Naive thymus-derived CD4-positive, alpha-beta T cell (primary cell): ENCODE data around the gene CAMK1D. TPM values are rescaled to one million over a fixed set of nuclear protein-coding genes. Genes with fewer than 3 reads are reported as not detected.

Experiments
- ATAC-seq: fragments of 150-1000 bp; cut with Tn5 transposase; 2 replicates; pipeline ENCODE4 v1.10.0; 2021; ENCODE audit warnings: mild to moderate bottlenecking, moderate library complexity
- CTCF ChIA-PET: fragments of 350-600 bp; sonication (Branson Sonifier 250); formaldehyde crosslinking; loops from one replicate; lab custom pipeline; 2021; ENCODE audit warnings: antibody characterized with exemption; lab: Charles Lee
- POLR2A ChIA-PET: fragments of 350-600 bp; sonication (Branson Sonifier 250); formaldehyde crosslinking; loops from one replicate; lab custom pipeline; 2021; ENCODE audit warnings: antibody characterized with exemption, inconsistent platforms; lab: Charles Lee
- DNase-seq, 9 donors: peaks; one replicate each; pipeline versions ENCODE4 v3.0.0 to v3.0.0-alpha.2; 2020 to 2022; ENCODE audit warnings: mixed read lengths in 1 of 9
- H3K27ac ChIP-seq: one replicate; pipeline ENCODE4 v1.7.0; 2013; ENCODE audit warnings: mild to moderate bottlenecking, low read depth, low read length, moderate library complexity
- H3K27me3 ChIP-seq, 2 donors: one replicate each; pipeline ENCODE4 v1.7.0; 2013; ENCODE audit warnings: low read length in 2 of 2, mild to moderate bottlenecking in 2 of 2, moderate library complexity in 2 of 2; ENCODE audit not compliant: control insufficient read depth in 2 of 2, insufficient read depth in 2 of 2
- H3K36me3 ChIP-seq, 3 experiments: 1 replicate in 2 of 3; 2 replicates in 1 of 3; pipeline ENCODE4 v1.7.0; 2013; ENCODE audit warnings: low read length in 3 of 3, mild to moderate bottlenecking in 3 of 3, moderate library complexity in 1 of 3; ENCODE audit not compliant: insufficient read depth in 3 of 3, control insufficient read depth in 2 of 3
- H3K4me1 ChIP-seq, 2 donors: one replicate each; pipeline ENCODE4 v1.7.0; 2013; ENCODE audit warnings: low read length in 2 of 2, mild to moderate bottlenecking in 2 of 2, moderate library complexity in 1 of 2; ENCODE audit not compliant: control insufficient read depth in 2 of 2, insufficient read depth in 2 of 2
- H3K4me3 ChIP-seq: 2 replicates; pipeline ENCODE4 v1.7.0; 2013; ENCODE audit warnings: mild to moderate bottlenecking, low read length
- H3K9me3 ChIP-seq, 3 experiments: 1 replicate in 2 of 3; 2 replicates in 1 of 3; pipeline ENCODE4 v1.7.0; 2013; ENCODE audit warnings: low read length in 3 of 3; ENCODE audit not compliant: control insufficient read depth in 2 of 3
- H3K27ac Mint-ChIP-seq, 9 donors: one replicate each; pipeline ENCODE4 v1.8.0; 2020 to 2022; ENCODE audit warnings: mixed read lengths in 9 of 9, mild to moderate bottlenecking in 8 of 9, moderate library complexity in 5 of 9, inconsistent platforms in 2 of 9
- H3K27me3 Mint-ChIP-seq, 5 donors: one replicate each; pipeline ENCODE4 v1.8.0; 2021 to 2022; ENCODE audit warnings: mixed read lengths in 5 of 5, mild to moderate bottlenecking in 1 of 5
- H3K36me3 Mint-ChIP-seq, 5 donors: one replicate each; pipeline ENCODE4 v1.8.0; 2020 to 2022; ENCODE audit warnings: mixed read lengths in 5 of 5, mild to moderate bottlenecking in 3 of 5, inconsistent platforms in 1 of 5
- H3K4me1 Mint-ChIP-seq, 7 donors: one replicate each; pipeline ENCODE4 v1.8.0; 2020 to 2022; ENCODE audit warnings: mixed read lengths in 7 of 7, mild to moderate bottlenecking in 3 of 7, inconsistent platforms in 1 of 7
- H3K4me3 Mint-ChIP-seq, 10 donors: one replicate each; pipeline ENCODE4 v1.8.0; 2020 to 2022; ENCODE audit warnings: mild to moderate bottlenecking in 10 of 10, mixed read lengths in 10 of 10, moderate library complexity in 6 of 10, inconsistent platforms in 2 of 10
- H3K9me3 Mint-ChIP-seq, 11 donors: one replicate each; pipeline ENCODE4 v1.8.0; 2020 to 2022; ENCODE audit warnings: mixed read lengths in 11 of 11, mild to moderate bottlenecking in 4 of 11, inconsistent platforms in 1 of 11, moderate library complexity in 1 of 11
- intact Hi-C, 2 donors: fragments of 100-400 bp; cut with micrococcal nuclease; formaldehyde crosslinking; loops; one replicate each; pipeline ENCODE4 v1.15.1; 2023
- polyA plus RNA-seq, 2 donors: library from polyadenylated mRNA; unstranded; fragments of 300-500 nt; fragmentation: Illumina TruSeq; gene quantifications; one replicate each; pipeline ENCODE4 v1.2.3, GENCODE V29; 2021
- total RNA-seq, 6 experiments: library from RNA in 5 of 6; stranded (reverse) in 5 of 6; gene quantifications; 1 replicate in 5 of 6; 2 replicates in 1 of 6; pipeline ENCODE4 v1.2.3 and lab custom pipeline; 2021 to 2026

Gene CAMK1D
- total and polyA plus RNA-seq, 7 experiments from 2014 or later, result 12.5 to 43.2 (median 18.6) TPM

- Histone ChIP-seq H3K27ac (no peak overlapping the region), H3K27me3 (no peaks in the 10 kb centered on the region), H3K4me3 (no peak overlapping the region), H3K36me3 (no peaks in the 10 kb centered on the region), H3K9me3 (no peaks in the 10 kb centered on the region), H3K4me1 (no peaks in the 10 kb centered on the region)
- ChIA-PET CTCF (no interaction called here), POLR2A (no interaction called here)
- DNase-seq, result no peak
- H3K27ac Mint-ChIP-seq, result no peak overlapping the region
- ATAC-seq, result no peak
- no peak overlapping the region for H3K4me3 Mint-ChIP-seq
- H3K27me3 Mint-ChIP-seq, result no peaks in the 10 kb centered on the region
- H3K36me3 Mint-ChIP-seq, result peaks cover 0 to 31% (median 4%) of the 10 kb centered on the region in 5 donors
- peaks cover 0 to 7% (median 0%) of the 10 kb centered on the region in 7 donors for H3K4me1 Mint-ChIP-seq
- intact Hi-C loops, result no loop called here
- H3K9me3 Mint-ChIP-seq, result no peaks in the 10 kb centered on the region
These were observed 398.8 kb downstream of the CAMK1D start for GRCh38 chr10:12748186-12748585.

GRCh38 chr10:12749760-12750478, 400.6 kb downstream of the CAMK1D start:
- H3K9me3 Mint-ChIP-seq, result no peaks in the 10 kb centered on the region
- Histone ChIP-seq H3K27me3 (no peaks in the 10 kb centered on the region), H3K4me3 (no peak overlapping the region), H3K36me3 (no peaks in the 10 kb centered on the region), H3K4me1 (no peaks in the 10 kb centered on the region), H3K27ac (no peak overlapping the region), H3K9me3 (no peaks in the 10 kb centered on the region)
- ATAC-seq, result no peak
- H3K27ac Mint-ChIP-seq, result peak overlapping the region in 1 of 9 donors; percentile 32
- DNase-seq, result no peak
- POLR2A ChIA-PET, result no interaction called here
- peaks cover 0 to 7% (median 0%) of the 10 kb centered on the region in 7 donors for H3K4me1 Mint-ChIP-seq
- H3K36me3 Mint-ChIP-seq, result peaks cover 0 to 33% (median 8%) of the 10 kb centered on the region in 5 donors
- H3K27me3 Mint-ChIP-seq, result no peaks in the 10 kb centered on the region
- no peak overlapping the region for H3K4me3 Mint-ChIP-seq
- CTCF ChIA-PET, result no interaction called here
- intact Hi-C loops, result no loop called here

GRCh38 chr10:12750526-12751201, 401.3 kb downstream of the CAMK1D start:
- ChIA-PET CTCF (no interaction called here), POLR2A (no interaction called here)
- peaks cover 0 to 7% (median 0%) of the 10 kb centered on the region in 7 donors for H3K4me1 Mint-ChIP-seq

GRCh38 chr10:12755075-12755474, 405.7 kb downstream of the CAMK1D start:
- H3K4me3 ChIP-seq, result no peak overlapping the region
- Mint-ChIP-seq H3K4me1 (peaks cover 0 to 8% (median 0%) of the 10 kb centered on the region in 7 donors), H3K4me3 (no peak overlapping the region), H3K9me3 (no peaks in the 10 kb centered on the region), H3K27ac (peak overlapping the region in 1 of 9 donors; percentile 49), H3K36me3 (peaks cover 0 to 32% (median 16%) of the 10 kb centered on the region in 5 donors), H3K27me3 (no peaks in the 10 kb centered on the region)
- ATAC-seq, result no peak
- H3K27me3 ChIP-seq, result no peaks in the 10 kb centered on the region
- POLR2A ChIA-PET, result no interaction called here
- H3K9me3 ChIP-seq, result no peaks in the 10 kb centered on the region
- no peaks in the 10 kb centered on the region for H3K36me3 ChIP-seq
- H3K27ac ChIP-seq, result no peak overlapping the region
- no peaks in the 10 kb centered on the region for H3K4me1 ChIP-seq
- intact Hi-C loops, result no loop called here
- DNase-seq, result no peak
- CTCF ChIA-PET, result no interaction called here

More at GRCh38 chr10:12750526-12751201, 401.3 kb downstream of the CAMK1D start:
- Histone ChIP-seq H3K27ac (no peak overlapping the region), H3K9me3 (no peaks in the 10 kb centered on the region), H3K36me3 (no peaks in the 10 kb centered on the region), H3K27me3 (no peaks in the 10 kb centered on the region), H3K4me1 (no peaks in the 10 kb centered on the region), H3K4me3 (no peak overlapping the region)
- no peaks in the 10 kb centered on the region for H3K27me3 Mint-ChIP-seq
- intact Hi-C loops, result no loop called here
- H3K4me3 Mint-ChIP-seq, result no peak overlapping the region
- H3K27ac Mint-ChIP-seq, result no peak overlapping the region
- H3K9me3 Mint-ChIP-seq, result no peaks in the 10 kb centered on the region
- DNase-seq, result no peak
- H3K36me3 Mint-ChIP-seq, result peaks cover 0 to 34% (median 8%) of the 10 kb centered on the region in 5 donors
- ATAC-seq, result no peak

GRCh38 chr10:12757351-12757750, 408.0 kb downstream of the CAMK1D start:
- Histone ChIP-seq H3K27me3 (no peaks in the 10 kb centered on the region), H3K4me3 (no peak overlapping the region), H3K4me1 (no peaks in the 10 kb centered on the region), H3K27ac (no peak overlapping the region), H3K36me3 (peaks cover 0 to 20% (median 0%) of the 10 kb centered on the region in 3 experiments), H3K9me3 (no peaks in the 10 kb centered on the region)
- Mint-ChIP-seq H3K27me3 (no peaks in the 10 kb centered on the region), H3K4me1 (peaks cover 0 to 5% (median 0%) of the 10 kb centered on the region in 7 donors), H3K27ac (peak overlapping the region in 2 of 9 donors; percentile 25 to 49), H3K9me3 (no peaks in the 10 kb centered on the region), H3K36me3 (peaks cover 0 to 48% (median 28%) of the 10 kb centered on the region in 5 donors), H3K4me3 (no peak overlapping the region)
- ChIA-PET CTCF (interaction anchor here (0.5 to 0.7 kb wide), 2 partner anchors 506 to 533 kb away, joined by 3 to 4 read pairs; no protein-coding TSS in a partner anchor), POLR2A (no interaction called here)
- no peak for ATAC-seq
- no peak for DNase-seq
- intact Hi-C loops, result no loop called here

GRCh38 chr10:12758271-12758670, 408.9 kb downstream of the CAMK1D start:
- Histone ChIP-seq H3K27ac (no peak overlapping the region), H3K4me3 (no peak overlapping the region), H3K36me3 (peaks cover 0 to 20% (median 0%) of the 10 kb centered on the region in 3 experiments), H3K27me3 (no peaks in the 10 kb centered on the region), H3K9me3 (no peaks in the 10 kb centered on the region), H3K4me1 (no peaks in the 10 kb centered on the region)
- POLR2A ChIA-PET, result no interaction called here
- intact Hi-C loops, result no loop called here
- no peaks in the 10 kb centered on the region for H3K9me3 Mint-ChIP-seq
- no peak for ATAC-seq
- H3K4me1 Mint-ChIP-seq, result peaks cover 0 to 5% (median 0%) of the 10 kb centered on the region in 7 donors
- peak overlapping the region in 1 of 9 donors; percentile 62 for H3K27ac Mint-ChIP-seq
- peaks cover 0 to 57% (median 29%) of the 10 kb centered on the region in 5 donors for H3K36me3 Mint-ChIP-seq
- no peak overlapping the region for H3K4me3 Mint-ChIP-seq
- CTCF ChIA-PET, result no interaction called here
- no peak for DNase-seq
- no peaks in the 10 kb centered on the region for H3K27me3 Mint-ChIP-seq
